ENCODE data around the gene UBQLN3. TPM values are rescaled to one million over a fixed set of nuclear protein-coding genes. Genes with fewer than 3 reads are reported as not detected.

UBQLN3 gene
- total RNA-seq, 2 donors from 2014 or later, result 2.8 to 13.5 TPM

- no peaks in the 10 kb centered on the region for H3K4me1 ChIP-seq (replicated peaks)
Observed at GRCh38 chr11:5500393-5500801, 9.4 kb downstream of the UBQLN3 start.

GRCh38 chr11:5499671-5500070, 10.1 kb downstream of the UBQLN3 start:
- Histone ChIP-seq H3K27me3 (replicated peaks; ENCODE audit: insufficient read depth) (no peaks in the 10 kb centered on the region), H3K36me3 (no peaks in the 10 kb centered on the region), H3K4me1 (replicated peaks) (no peaks in the 10 kb centered on the region), H3K4me3 (no peak overlapping the region), H3K27ac (no peak overlapping the region), H3K9me3 (no peaks in the 10 kb centered on the region)
- TF ChIP-seq POLR2A (IDR thresholded peaks at IDR 0.05) (no peak), POLR2AphosphoS5 (IDR thresholded peaks at IDR 0.05) (no peak)
- TF ChIP-seq, protein P1, sequence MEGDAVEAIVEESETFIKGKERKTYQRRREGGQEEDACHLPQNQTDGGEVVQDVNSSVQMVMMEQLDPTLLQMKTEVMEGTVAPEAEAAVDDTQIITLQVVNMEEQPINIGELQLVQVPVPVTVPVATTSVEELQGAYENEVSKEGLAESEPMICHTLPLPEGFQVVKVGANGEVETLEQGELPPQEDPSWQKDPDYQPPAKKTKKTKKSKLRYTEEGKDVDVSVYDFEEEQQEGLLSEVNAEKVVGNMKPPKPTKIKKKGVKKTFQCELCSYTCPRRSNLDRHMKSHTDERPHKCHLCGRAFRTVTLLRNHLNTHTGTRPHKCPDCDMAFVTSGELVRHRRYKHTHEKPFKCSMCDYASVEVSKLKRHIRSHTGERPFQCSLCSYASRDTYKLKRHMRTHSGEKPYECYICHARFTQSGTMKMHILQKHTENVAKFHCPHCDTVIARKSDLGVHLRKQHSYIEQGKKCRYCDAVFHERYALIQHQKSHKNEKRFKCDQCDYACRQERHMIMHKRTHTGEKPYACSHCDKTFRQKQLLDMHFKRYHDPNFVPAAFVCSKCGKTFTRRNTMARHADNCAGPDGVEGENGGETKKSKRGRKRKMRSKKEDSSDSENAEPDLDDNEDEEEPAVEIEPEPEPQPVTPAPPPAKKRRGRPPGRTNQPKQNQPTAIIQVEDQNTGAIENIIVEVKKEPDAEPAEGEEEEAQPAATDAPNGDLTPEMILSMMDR (IDR thresholded peaks at IDR 0.05), result no peak
- DNase-seq (ENCODE audit: low spot score), result no peak
- intact Hi-C loops (cut with DNase I), result no loop called here
- 69% methylated on average over 2 of the region's 2 CpGs for WGBS

More at GRCh38 chr11:5500393-5500801, 9.4 kb downstream of the UBQLN3 start:
- DNase-seq (ENCODE audit: low spot score), result no peak
- H3K9me3 ChIP-seq, result no peaks in the 10 kb centered on the region
- no peaks in the 10 kb centered on the region for H3K36me3 ChIP-seq
- no peak overlapping the region for H3K27ac ChIP-seq
- intact Hi-C loops (cut with DNase I), result no loop called here
- WGBS, result 71% methylated on average over 6 of the region's 6 CpGs
- no peaks in the 10 kb centered on the region for H3K27me3 ChIP-seq (replicated peaks; ENCODE audit: insufficient read depth)
- no peak for TF ChIP-seq POLR2AphosphoS5 (IDR thresholded peaks at IDR 0.05)
- TF ChIP-seq, protein P1 (IDR thresholded peaks at IDR 0.05), result no peak
- H3K4me3 ChIP-seq, result no peak overlapping the region

GRCh38 chr11:5489576-5490357, 20.0 kb downstream of the UBQLN3 start:
- Histone ChIP-seq H3K4me1 (replicated peaks) (no peaks in the 10 kb centered on the region), H3K9me3 (no peaks in the 10 kb centered on the region), H3K27me3 (replicated peaks; ENCODE audit: insufficient read depth) (no peaks in the 10 kb centered on the region), H3K4me3 (no peak overlapping the region), H3K36me3 (no peaks in the 10 kb centered on the region), H3K27ac (no peak overlapping the region)
- 51% methylated on average over 5 of the region's 5 CpGs for WGBS
- TF ChIP-seq POLR2AphosphoS5 (IDR thresholded peaks at IDR 0.05) (no peak), POLR2A (IDR thresholded peaks at IDR 0.05) (no peak)
- TF ChIP-seq, protein P1 (IDR thresholded peaks at IDR 0.05), result no peak
- intact Hi-C loops (cut with DNase I), result no loop called here
- DNase-seq (ENCODE audit: low spot score), result no peak

GRCh38 chr11:5488798-5489399, 20.9 kb downstream of the UBQLN3 start:
- DNase-seq (ENCODE audit: low spot score), result no peak
- Histone ChIP-seq H3K4me1 (replicated peaks) (no peaks in the 10 kb centered on the region), H3K4me3 (no peak overlapping the region), H3K27me3 (replicated peaks; ENCODE audit: insufficient read depth) (no peaks in the 10 kb centered on the region), H3K27ac (no peak overlapping the region), H3K36me3 (no peaks in the 10 kb centered on the region), H3K9me3 (no peaks in the 10 kb centered on the region)
- WGBS, result 96% methylated on average over 4 of the region's 4 CpGs
- intact Hi-C loops (cut with DNase I), result no loop called here
- TF ChIP-seq POLR2A (IDR thresholded peaks at IDR 0.05) (no peak), POLR2AphosphoS5 (IDR thresholded peaks at IDR 0.05) (no peak)
- TF ChIP-seq, protein P1 (IDR thresholded peaks at IDR 0.05), result no peak

- Histone ChIP-seq H3K27me3 (replicated peaks; ENCODE audit: insufficient read depth) (no peaks in the 10 kb centered on the region), H3K36me3 (no peaks in the 10 kb centered on the region), H3K9me3 (no peaks in the 10 kb centered on the region), H3K4me3 (no peak within 1 kb of the TSS), H3K4me1 (replicated peaks) (no peaks in the 10 kb centered on the region), H3K27ac (no peak within 1 kb of the TSS)
- no peak for DNase-seq (ENCODE audit: low spot score)
- intact Hi-C loops (cut with DNase I), result no loop called here
- TF ChIP-seq POLR2AphosphoS5 (IDR thresholded peaks at IDR 0.05), result no peak
- TF ChIP-seq POLR2A (IDR thresholded peaks at IDR 0.05), result no peak
- TF ChIP-seq, protein P1 (IDR thresholded peaks at IDR 0.05), result no peak
Observed at GRCh38 chr11:5488385-5488784, 21.4 kb downstream of the UBQLN3 start, which contains the start of gene OR52D1. Gene OR52D1 (plus strand): TSS chr11:5488685. CDS start chr11:5488707, 22 bp downstream.

All from prostate gland (tissue), 2 donors.